Activated CD4-positive, alpha-beta T cell treated with anti-CD3 and anti-CD28 coated beads, Interleukin-2, amount 50 U/mL, for 16 hours (primary cell): Measurements from ENCODE around the gene PDLIM5.
"Not testable (repeated sequence)": the region's sequence is repeated elsewhere in the genome, so short reads cannot be mapped to it uniquely, and the experiment has no call there.

Experiments
- DNase-seq: peaks from one replicate; pipeline ENCODE4 v3.0.0-alpha.2; 2020

Gene PDLIM5

DNA sequence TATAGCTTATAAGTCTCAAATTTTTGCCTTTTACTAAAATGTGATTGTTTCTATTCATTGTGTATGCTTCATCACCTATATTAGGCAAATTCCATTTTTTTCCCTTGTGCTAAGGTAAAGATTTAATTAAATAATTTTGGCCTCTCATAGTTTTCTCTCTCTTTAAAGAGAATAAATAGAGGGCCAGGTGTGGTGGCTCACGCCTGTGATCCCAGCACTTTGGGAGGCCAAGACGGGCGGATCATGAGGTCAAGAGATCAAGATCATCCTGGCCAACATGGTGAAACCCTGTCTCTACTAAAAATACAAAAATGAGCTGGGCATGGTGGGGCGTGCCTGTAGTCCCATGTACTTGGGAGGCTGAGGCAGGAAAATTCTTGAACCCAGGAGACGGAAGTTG is 213.3 kb downstream of the PDLIM5 start:
- DNase-seq = not testable (repeated sequence)

DNA sequence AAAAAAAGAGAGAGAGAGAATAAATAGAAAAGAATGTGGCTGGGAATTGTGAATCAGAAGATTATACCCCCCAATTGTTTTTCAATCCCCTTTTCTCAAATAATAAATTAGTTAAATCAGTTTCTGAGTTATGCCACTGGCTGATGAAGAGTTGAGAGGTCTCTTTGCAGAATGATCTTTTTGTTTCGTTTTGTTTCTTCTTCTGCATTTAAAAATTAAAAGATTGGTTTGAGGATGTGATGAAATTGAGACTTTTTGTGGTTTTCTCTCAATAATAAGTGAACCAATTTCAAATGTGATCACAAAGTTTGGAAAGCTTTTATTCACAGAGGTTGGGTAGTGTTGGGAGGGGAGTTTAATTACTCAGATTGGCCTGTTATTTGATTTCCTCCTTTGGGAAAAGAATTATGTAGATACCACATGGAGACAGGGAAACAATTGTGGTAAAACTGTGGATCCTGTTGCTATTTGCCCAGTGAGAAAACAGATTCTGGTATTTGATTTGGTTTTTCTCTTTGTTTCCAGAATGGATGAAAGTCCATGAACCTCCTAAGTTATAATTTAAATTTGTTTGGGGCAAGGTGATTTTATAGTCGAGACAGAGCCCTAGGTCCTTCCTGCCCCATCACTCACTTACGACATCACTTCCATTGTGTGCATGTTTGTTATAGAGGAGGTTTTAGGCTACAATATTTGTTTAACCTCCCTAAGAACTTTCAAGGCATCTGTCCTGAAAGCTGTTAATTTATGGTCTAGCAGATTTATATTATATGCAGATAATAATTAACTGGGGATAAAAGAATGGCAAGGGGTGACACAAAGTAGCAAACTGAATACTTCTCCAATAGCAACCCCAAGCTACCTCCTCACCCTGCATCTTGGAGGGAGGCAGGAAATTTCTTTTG is 214.0 kb downstream of the PDLIM5 start:
- no peak for DNase-seq

DNA sequence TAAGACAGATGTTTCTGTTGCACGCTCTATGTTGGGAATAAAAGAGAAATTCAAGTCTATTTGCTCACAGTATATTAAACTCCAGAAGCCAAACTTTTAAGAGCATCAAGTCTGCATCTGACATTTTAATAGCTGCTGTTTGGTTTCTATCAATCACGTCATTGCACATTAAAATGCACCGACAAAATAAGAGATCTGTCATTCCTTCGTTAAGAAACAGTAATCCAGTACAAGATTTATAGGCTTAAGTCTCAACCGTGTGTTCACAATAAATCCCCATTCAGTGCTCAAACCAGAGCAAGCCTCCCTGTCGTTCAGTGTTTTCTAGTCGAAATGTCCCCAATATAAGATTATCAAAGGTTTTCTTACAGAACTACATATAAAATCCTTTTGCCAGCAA is 217.0 kb downstream of the PDLIM5 start:
- DNase-seq = no peak

DNA sequence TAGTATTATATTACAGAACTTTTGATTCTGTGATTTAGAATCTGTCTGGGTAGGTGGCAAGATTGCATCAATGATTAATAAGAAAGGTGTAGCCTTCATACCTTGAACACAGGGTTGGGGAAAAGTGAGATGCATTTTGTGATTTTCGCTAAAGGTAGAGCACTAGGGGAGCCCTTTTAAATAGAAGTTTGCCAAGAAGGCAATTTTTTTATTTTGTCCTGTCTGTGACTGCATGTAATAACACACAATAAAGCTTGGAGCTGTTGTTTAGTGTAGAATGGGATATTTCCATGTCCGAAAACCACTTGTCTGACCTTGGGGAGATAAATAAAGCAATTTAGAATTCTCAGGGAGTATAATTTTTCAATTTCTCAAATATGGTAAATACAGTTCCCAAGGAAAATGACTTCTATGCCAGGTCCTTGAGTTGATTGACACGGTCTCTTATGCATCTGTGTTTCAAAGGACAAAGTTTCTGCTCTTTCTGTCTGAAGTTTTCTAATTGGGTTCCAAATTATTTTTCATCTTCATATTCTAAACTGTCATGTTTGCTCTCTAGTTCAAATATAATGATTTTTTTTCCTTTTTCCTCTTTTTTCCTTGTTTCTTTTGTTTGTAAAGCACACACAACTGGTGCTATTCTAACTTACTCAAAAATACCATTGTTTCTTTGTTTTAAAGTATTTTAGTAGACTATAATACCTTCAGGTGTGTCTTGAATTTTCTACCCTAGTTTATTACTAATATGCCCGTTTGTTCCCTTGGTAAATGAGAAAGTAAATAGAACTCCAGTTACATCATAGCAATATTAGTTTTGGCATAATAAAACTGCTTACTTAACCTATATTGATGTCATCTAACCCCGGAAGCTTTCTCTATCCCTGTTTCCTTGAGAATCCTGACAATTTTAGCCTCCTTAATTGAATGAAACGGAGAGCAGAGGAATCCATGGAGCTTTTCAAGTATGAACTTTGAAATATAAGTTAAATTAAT is 218.2 kb downstream of the PDLIM5 start:
- DNase-seq = no peak

DNA sequence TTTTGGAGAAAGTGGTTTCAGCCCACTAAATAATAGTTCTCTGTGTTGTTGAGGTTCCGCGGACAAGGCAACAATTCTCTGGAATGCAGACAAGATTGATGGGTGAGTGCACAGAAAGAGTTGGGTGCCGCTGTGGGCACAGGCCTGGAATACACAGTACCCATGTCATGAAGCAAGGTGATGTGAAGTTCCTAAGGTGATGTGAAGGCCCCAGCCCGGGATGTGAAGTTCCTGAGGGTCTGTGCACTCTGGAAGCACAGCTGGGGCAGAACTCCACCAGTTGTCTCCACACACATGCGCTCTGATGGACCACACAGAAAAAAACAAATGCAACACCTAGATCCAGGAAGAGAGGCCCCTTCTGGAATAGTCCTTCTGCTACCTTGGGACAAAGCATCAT is 219.4 kb downstream of the PDLIM5 start:
- DNase-seq = no peak

DNA sequence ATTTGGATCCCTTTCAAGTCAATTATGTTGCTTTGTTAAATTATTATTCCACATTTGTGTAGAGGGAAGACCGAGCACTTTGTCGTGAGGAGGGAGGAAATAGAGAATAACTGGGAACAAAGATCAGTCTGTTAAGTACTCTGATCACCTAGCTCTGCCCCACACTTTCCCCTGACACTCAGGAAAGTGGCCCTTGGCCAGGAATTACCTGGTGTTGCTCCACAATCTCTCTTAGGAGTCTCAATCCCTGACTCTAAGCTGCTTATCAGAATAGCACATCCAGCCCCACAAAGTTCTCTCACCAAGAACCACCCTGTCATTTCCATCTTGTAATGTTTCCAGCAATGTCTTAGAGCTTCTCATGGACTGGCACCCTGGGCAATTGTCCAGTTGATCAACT is 222.2 kb downstream of the PDLIM5 start:
- no peak for DNase-seq

DNA sequence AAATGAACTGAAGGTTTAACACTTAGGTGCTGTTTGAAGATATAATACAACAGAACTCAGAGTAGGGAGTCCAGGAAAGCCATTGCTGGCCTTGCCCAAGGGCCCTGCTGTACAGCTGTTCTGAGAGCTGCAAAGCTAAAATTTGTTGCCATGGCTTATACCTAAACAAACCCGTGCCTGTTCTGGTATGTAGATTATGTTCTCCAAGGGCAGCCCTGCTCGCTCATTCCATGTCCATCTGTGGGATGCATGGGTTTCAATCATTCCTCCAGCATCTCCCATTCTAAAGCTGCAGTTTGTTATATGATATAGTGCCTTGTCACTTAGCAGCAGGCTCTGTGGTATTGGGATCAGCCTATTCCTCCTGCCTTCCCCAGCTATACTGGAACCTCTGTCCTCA is 225.2 kb downstream of the PDLIM5 start:
- DNase-seq = no peak

DNA sequence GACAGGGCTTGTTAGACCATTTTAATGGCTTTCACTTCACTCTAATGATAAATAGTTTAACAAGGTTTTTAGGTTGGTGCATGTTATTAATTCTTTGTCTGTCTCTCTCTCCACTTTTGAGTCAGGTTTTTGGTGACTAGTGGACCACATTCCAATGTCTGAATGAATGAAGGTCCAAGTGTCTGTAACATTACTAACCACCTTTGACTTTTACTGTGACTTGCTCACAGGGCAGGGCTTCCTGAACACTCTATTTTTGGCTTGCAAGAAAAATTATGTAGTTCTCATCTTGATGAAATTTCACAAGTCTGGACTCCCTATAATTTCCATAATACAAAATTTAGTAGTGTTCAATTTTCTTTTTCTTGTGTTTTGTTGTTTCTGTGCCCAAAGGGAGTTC is 227.2 kb downstream of the PDLIM5 start:
- no peak for DNase-seq

DNA sequence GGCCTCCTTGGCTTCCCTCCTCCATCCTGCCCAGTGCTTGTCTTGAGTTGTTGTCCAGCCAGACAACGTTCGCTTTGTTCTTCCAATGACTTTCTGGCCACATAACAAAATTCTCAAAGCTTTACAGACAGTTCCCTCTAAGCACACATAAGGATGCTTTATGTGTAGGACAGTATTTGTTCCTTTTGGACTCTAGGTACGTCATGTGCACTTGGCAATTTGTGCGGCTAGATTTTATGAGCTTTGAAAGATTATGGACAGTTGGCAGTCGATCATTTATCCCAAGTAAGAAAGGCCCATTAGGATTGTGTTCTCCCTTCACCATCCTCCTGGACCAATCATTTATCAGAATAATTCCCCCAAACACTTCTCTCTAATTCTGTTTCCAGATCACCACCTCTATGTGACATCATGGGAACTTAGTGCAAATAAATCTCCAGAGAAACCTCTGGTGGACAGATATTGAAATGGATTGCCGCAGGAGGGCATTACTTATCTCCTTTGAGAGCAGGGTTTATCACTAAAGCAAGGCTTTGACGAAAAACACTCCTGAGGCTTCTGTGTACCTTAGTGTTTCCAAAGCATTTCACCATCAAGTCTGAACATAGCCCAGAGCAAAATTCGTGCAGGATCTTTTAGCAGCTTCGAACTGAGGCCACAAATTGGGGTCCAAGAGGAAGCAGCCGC is 228.6 kb downstream of the PDLIM5 start:
- no peak for DNase-seq

DNA sequence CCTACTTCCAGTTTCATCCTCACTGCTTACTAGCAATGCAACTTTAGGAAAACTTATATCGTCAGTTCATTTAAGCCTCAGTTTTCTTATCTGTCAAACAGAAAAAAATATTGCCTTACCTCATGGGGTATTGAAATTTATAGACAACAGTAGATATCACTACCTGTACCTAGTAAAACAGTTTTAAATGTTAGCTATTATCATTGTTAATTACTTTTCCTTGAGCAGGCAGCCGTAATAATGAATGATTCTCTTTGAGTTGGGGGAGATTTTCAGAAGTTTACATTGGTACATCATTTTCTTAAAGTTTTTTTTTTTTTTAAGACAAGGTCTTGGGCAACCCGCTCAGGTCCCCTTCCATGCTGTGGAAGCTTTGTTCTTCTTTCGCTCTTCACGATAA is 234.3 kb downstream of the PDLIM5 start:
- no peak for DNase-seq

DNA sequence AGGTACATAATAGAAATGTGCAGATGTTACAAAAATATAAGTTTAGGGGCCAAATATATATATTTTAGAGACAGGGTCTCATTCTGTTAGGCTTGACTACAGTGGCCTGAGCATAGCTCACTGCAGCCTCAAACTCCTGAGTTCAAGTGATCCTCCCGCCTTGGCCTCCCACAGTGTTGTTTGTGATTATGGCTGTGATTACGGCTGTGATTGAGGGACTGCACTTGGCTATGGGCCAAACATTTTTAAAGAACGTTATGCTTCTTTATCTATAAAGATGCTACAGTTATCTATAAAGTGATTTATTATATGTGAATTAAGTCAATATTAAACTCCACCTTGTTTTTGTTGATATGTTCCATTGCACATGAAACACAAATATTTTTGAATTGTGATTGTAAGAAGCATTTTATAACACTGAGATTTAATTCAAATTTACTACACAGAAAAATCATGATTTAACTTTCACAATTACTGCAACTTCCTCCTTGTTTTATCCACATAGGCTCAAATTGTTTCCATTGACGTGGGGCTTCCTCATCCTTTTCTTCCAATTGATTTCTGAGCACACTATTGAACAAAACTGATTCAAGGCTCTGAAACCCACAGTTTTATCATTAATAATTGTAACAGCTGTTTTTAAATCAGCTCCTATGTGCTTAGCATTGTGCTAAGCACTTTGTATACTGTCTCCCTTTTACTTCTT is 237.6 kb downstream of the PDLIM5 start:
- DNase-seq = no peak

DNA sequence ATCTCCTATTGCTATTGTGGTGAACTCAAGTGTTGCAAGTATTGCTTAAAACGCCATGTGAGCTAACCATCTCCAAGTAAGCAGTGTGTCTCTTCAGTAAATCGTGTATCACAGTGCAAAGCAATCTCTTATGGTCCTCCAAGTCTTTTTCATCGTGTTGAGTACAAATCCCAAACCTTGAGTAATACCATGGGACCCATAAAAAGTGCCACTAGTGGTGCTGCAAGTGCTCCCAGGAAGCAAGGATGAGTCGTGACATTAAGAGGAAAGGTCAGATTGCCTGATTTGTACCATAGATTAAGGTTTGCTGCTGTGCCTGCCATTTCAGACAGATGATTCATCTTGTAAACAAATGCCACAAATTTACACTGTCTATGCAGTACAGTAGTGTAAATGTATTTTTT is 239.1 kb downstream of the PDLIM5 start:
- DNase-seq = no peak

DNA sequence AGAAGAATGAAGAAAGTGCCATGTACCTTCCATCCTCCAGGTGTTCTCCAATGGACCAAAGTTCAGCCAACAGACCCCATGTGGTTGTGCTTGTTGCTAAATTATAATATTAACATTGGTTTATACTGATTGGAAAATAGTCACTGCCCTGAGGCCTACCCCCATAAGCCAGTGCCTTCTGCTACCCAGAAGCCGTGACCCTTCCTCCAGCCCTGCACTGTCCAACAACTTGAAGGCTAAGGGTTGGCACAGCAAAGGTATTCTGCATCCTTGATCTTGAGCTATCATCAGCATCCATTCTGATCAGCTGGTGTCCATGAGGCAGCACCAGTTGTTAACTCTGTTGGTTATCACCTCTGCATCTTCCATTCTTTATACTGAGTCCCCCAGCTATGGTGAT is 239.8 kb downstream of the PDLIM5 start:
- no peak for DNase-seq

DNA sequence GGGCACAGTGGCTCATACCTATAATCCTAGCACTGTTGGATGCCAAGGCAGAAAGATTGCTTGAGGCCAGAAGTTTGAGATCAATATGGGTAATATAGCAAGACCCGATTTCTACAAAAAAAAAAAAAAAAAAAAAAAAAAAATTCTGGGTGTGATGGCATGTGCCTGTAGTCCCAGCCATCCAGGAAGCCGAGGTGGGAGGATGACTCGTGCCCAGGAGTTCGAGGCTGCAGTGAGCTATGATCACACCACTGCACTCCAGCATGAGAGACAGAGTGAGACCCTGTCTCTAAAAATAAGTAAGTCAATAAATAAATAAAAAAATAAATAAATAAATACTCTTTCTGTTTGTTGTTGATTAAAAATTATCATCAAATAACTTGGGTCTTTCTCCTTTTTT is 243.6 kb downstream of the PDLIM5 start:
- DNase-seq = no peak

DNA sequence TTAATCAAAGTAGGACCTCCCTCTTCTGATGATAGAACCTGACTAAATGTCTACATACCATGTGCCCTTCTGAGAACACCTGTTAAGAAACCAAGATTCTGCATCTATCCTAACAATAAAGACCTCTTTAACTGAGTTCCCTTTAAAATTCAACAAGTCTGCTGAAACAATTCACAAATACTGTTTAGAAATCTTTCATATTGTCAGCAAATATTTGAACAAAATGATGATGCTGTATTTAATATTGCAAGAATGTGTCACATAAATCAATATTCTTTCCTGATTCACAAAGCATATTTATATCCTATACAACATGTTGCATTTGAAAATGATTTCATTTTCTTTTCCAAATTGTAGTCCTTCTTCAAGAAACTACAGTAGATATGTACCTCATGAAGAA is 246.4 kb downstream of the PDLIM5 start:
- no peak for DNase-seq

DNA sequence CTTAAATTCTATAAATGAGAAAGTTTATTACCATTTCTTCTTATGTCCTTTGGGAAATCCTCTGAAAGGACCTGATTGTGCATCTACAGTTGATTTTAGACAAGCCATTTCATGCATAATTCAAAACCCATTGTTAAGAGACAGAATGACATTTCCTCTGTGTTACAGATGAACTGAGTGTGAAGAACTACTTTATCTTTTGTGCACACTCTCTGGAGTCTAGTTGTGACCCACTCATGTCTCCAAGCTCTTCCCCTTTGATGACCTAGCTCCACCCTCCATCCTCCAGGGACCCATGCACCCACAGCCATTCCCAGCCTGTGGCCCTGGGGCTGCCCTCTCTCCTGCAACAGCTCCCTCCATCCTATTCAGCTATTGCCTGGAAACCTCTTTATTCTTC is 248.6 kb downstream of the PDLIM5 start:
- no peak for DNase-seq

DNA sequence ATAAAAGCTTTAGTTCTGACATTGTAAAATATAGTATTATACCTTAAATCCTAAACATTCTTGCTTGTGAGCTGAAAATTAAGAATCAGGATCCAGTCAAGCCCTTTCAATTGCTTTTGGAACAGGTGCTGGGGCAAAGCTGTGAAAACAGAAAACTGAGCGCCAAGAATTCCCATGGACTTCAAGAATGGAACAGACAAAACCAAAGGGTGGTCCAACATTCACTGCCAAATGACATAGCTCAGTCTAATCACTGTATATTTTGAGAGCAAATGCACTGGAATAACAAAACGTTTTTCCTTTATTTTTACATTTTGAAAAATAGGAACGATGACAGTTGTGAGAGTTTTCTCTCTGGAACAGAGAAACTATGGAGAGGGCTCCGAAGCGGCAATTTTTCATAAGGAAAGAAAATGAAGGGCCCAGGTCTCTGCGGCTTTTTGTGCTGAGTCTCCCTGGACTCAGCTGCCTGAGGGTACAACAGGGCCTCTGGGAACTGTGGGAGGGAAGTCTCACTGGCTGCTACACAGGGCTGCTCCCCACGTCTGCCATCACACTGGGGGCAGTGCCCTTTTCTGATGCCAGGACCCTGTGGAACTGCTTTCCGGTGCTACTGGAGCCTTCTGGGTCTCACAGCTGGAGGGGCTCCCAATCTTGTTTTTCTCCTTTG is 250.0 kb downstream of the PDLIM5 start:
- no peak for DNase-seq

DNA sequence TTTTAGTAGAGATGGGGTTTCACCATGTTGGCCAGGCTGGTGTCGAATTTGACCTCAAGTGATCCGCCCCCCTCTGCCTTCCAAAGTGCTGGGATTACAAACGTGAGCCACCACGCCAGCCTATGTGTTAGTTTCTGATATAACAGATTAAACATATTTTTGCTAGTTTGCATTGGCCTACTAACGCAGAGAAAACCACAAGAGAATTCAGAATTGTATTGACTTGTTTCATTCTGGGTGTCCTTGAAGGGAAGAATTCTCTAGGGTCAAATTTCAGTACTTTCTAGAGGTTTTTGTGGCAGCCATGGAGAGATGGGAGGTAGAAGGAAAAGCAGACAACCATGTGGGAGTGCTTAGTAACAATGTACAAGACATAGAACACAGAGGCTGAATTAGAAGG is 259.9 kb downstream of the PDLIM5 start:
- DNase-seq = no peak

DNA sequence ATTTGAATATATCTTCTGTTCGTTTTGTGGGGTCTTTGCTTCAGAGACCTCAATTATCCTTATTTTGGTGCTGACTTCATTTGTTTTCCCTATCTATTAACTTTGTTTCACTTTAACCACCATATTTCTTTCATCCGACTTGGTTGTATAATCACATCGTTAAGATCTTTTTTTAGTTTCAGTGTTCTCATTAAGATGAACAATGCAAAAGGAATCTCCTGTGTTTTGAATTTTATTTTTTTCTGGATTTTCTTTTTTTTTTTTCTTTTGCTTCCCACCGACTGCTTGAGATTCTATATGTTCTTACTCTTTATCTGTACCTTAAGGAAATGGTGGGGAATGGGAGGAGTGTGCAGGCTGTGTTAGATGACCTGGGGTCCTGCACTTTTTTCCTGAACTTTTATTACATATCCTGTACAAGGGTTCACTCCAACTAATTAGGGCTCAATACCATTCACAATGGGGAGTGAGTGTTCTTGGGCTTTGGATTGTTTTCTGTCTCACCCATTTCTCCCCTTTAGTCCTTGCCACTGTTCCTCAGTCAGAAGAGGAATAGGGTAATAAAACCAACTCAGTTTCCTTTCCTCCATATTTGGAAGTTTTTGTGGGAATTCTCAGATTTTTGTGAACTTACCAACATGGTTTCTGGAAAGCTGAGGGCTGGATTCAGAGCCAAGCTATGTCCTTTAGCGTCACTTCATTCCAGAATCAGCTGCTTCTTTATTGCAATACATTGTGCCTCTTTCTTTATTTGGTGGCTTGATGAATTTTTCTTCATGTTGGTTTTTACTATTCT is 262.8 kb downstream of the PDLIM5 start:
- DNase-seq = no peak

DNA sequence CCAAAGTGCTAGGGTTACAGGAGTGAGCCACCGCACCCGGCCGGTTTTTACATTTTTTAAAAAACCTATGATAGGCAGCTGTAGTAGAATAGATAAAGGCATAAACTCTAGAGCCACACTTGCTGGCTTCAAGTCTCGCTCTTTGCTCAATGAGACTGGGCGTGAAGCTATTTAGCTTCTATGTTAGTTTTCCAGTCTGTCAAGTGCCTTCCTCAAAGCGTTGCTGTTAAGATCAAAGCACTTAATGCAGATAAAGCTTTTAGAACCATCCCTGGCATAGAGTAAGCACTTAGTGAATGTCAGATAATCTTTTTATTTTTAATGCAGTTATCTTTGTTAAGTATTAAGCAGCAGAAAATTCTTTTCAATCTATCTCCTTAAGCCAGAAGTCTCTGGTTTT is 264.0 kb downstream of the PDLIM5 start:
- DNase-seq = no peak
